ENCODE measurements around the gene DLL3.
"Not testable (repeated sequence)": the region's sequence is repeated elsewhere in the genome, so short reads cannot be mapped to it uniquely, and the experiment has no call there.

DLL3 gene, protein sequence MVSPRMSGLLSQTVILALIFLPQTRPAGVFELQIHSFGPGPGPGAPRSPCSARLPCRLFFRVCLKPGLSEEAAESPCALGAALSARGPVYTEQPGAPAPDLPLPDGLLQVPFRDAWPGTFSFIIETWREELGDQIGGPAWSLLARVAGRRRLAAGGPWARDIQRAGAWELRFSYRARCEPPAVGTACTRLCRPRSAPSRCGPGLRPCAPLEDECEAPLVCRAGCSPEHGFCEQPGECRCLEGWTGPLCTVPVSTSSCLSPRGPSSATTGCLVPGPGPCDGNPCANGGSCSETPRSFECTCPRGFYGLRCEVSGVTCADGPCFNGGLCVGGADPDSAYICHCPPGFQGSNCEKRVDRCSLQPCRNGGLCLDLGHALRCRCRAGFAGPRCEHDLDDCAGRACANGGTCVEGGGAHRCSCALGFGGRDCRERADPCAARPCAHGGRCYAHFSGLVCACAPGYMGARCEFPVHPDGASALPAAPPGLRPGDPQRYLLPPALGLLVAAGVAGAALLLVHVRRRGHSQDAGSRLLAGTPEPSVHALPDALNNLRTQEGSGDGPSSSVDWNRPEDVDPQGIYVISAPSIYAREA

GRCh38 chr19:39498798-39499642, at the start of gene DLL3:
Gene DLL3, plus strand, starts transcription at chr19:39498947. Its CDS starts 28 bp downstream, at chr19:39498975.
- DNase-seq (ENCODE audit: low read depth) = no peak

GRCh38 chr19:39449116-39449797, 49.5 kb upstream of the DLL3 start:
- no peak for DNase-seq (ENCODE audit: low read depth)

- not testable (repeated sequence) for DNase-seq (ENCODE audit: low read depth)
Observed at GRCh38 chr19:39451257-39451656, 47.5 kb upstream of the DLL3 start.

GRCh38 chr19:39463403-39463802, 35.3 kb upstream of the DLL3 start:
- no peak for DNase-seq (ENCODE audit: low read depth)

DNA sequence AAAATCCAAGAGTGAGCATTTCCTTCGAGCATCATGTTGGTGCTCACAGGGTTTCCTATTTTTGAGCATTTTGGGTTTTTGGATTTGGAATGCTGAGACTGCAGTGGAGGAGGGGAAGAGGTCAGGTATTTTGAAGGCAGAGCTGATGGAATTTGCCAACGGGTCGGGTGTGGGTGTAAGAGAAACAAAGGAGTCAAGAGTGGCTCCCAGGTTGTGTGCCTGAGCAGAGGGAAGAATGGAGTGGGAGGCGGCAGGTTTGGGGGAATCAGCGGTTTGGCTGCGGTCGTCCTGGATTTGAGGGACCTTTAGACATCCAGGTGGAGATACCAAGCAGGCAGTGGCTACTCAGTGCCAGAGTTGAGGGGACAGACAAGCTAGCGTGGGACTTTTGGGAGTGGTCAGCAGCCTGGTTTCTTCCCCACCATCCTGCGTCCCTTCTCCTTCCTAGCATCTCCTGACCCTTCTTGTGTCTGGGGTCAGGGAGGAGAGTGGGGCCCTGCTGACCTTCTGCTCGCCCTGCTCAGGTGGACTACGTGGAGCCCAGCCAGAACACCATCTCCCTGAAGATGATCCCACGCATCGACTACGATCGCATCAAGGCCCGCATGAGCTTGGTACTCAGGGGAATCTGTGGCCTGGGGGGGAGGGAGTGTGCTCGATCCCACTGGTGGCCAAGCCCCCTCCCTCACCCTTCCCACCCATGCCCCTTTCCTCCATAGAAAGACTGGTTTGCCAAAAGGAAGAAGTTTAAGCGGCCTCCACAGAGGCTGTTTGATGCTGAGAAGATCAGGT, 32.6 kb upstream of the DLL3 start:
- no peak for DNase-seq (ENCODE audit: low read depth)

GRCh38 chr19:39467941-39468340, 30.8 kb upstream of the DLL3 start:
- no peak for DNase-seq (ENCODE audit: low read depth)

- no peak for DNase-seq (ENCODE audit: low read depth)
Observed at GRCh38 chr19:39469036-39469435, 29.7 kb upstream of the DLL3 start.

- DNase-seq (ENCODE audit: low read depth) = no peak
Observed at GRCh38 chr19:39469567-39469966, 29.2 kb upstream of the DLL3 start.

GRCh38 chr19:39470724-39471339, 27.9 kb upstream of the DLL3 start:
- no peak for DNase-seq (ENCODE audit: low read depth)

DNA sequence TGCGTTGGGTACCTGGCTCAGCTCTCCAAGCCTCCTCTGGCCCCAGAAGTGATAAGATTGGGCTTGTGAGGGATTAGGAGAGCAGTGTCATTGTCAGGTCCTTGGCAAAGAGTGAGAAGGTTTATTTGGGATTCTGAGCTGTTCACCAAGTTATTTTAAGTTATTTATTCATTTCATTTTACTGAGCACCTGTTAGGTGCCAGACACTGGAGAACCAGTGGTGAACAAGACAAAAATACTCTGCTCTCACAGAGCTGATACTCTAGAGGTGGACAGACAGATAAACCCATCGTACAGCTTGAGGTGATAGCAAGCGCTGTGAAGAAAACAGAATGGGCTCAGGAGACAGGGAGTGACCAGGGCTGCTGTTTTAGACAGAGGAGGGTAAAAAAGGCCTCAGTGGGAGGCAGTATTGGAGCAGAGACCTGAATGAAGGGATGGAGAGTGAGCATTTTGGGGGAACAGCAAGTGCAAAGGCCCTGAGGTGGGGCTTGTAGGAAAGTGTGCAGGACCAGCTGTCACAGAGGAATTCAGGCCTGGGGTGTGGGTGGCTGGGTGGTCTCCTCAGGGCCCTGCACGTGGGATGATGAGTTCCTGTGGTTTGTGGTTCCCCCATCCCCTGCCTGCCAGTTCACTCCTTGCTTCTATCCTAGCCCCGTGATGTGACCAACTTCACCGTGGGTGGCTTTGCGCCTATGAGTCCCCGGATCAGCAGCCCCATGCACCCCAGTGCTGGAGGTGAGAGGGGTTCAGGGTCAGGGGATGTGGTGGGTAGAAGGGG, 26.8 kb upstream of the DLL3 start:
- DNase-seq (ENCODE audit: low read depth) = no peak

GRCh38 chr19:39472746-39473442, 25.9 kb upstream of the DLL3 start:
- no peak for DNase-seq (ENCODE audit: low read depth)

DNA sequence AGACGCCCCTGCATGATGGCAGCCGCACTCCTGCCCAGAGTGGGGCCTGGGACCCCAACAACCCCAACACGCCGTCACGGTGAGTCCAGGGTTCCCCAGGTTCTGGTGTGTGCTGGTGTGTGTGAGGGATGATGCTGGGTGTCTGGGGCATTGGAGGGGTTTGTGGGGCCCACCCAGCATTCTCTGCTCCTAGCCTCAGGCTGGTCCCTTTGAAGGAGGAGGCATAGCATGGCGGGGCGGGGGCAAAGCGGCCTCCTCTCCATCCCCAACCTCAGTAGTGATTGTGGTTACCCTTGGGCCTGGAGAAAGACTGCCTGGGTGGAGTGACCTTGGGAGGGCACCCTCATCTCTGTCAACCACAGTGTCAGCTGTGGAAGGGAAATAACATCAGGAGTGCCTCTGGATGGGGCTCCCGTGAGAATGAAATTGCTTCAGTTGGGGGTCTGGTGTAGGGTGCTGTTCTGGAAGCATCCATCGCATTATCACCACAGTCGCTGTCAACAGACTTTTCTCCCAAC, 25.2 kb upstream of the DLL3 start:
- DNase-seq (ENCODE audit: low read depth) = no peak

GRCh38 chr19:39474139-39474620, 24.6 kb upstream of the DLL3 start:
- peak; percentile 36 for DNase-seq (ENCODE audit: low read depth)

DNA sequence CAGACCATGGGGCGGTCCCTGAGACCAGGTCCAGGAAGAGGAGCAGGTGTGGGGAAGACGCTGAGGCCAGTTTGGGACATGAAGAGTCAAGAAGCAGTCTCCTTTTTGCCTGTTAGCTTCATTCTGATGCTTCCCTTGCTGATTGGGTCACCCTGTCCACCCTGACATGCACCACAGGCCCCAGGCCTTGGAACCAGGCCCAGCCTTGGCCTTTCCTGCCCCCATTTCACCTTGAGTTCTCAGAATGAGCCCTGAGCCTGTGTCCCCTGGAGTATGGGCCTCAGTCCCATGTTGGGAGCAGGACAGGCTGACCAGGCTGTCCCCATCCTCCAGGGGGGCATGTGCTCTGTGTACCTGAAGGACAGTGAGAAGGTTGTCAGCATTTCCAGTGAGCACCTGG, 23.0 kb upstream of the DLL3 start:
- no peak for DNase-seq (ENCODE audit: low read depth)

- not testable (repeated sequence) for DNase-seq (ENCODE audit: low read depth)
Observed at GRCh38 chr19:39479319-39479801, 19.4 kb upstream of the DLL3 start.

DNA sequence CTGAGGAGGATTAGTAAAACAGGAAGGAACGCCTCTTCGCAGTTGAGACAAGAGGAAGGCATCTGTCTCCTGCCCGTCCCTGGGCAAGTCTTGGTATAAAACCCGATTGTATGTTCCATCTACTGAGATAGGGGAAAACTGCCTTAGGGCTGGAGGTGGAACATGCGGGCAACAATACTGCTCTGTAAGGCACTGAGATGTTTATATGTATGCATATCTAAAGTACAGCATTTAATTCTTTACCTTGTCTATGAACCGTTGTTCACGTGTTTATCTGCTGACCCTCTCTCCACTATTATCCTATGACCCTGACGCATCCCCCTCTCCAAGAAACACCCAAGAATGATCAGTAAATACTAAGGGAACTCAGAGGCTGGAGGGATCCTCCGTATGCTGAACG, 18.8 kb upstream of the DLL3 start:
- DNase-seq (ENCODE audit: low read depth) = no peak

DNA sequence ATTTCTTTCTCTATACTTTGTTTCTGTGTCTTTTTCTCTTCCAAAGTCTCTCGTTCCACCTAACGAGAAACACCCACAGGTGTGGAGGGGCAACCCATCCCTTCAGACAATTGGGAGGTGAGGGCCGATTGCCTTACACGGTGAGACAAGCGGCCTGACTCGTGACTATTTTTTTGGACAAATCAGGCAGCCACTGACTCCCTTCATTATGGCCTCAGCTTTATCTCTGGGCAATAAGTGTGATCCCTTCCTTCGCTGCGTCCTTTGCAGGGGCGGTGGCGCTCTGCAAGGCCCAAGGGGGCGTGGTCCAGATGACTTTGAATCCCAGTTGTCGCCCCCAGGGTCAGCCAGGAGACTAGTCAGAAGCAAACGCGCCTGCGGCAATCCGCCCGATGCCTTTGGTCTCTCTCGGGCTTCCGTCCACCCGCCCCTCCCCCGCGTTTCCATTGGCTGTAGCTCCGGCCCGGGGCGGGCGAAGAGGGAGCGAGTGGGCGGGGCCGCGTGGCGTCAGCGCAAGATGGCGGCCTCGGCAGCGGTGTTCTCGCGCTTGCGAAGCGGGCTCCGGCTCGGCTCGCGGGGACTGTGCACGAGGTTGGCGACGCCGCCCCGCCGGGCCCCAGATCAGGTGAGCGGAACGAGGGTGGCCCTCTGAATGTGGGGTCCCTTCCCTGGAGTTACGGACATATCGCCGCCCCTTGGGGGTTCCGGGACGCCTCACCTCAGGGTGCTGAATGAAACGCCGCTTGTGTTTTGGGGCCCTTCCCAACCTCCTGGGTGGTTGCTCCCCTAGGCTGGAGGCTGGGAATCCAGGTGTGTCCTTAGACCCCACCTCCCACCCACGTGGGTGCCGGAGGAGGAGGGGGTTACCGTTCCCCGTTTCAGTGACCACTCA, 18.2 kb upstream of the DLL3 start, which contains the start of gene TIMM50:
Gene TIMM50 (plus strand): TSS at position 502 of the 892 bp plus-strand sequence. CDS start 16 bp downstream, at position 518.
- DNase-seq (ENCODE audit: low read depth) = peak; percentile 95

GRCh38 chr19:39481229-39481545, 17.6 kb upstream of the DLL3 start:
- DNase-seq (ENCODE audit: low read depth) = peak; percentile 10

Measured in EH (cell line).